Calu3 (cell line): ENCODE data around the gene STX18. TPM values are rescaled to one million over a fixed set of nuclear protein-coding genes. Genes with fewer than 3 reads are reported as not detected.

Source experiments
- BruUV-seq: library from RNA; stranded (reverse); fragments of 400-500 nt; replicated peaks from 2 replicates; lab custom pipeline; 2021; lab: Mats Ljungman, UMichigan
- CTCF ChIA-PET: fragments of 300-600 bp; sonication (Branson Sonifier 250); formaldehyde crosslinking; loops from one replicate; lab custom pipeline; 2022; ENCODE audit warnings: antibody characterized with exemption; lab: Charles Lee
- DNase-seq: peaks from one replicate; pipeline ENCODE4 v3.0.0; 2022
- H3K27ac Mint-ChIP-seq: one replicate; pipeline ENCODE4 v1.8.0; 2022; ENCODE audit warnings: mixed read lengths; ENCODE audit not compliant: unreplicated experiment
- H3K27me3 Mint-ChIP-seq: one replicate; pipeline ENCODE4 v1.8.0; 2022; ENCODE audit warnings: mixed read lengths; ENCODE audit not compliant: unreplicated experiment
- H3K36me3 Mint-ChIP-seq: one replicate; pipeline ENCODE4 v1.8.0; 2022; ENCODE audit warnings: mild to moderate bottlenecking, moderate library complexity, mixed read lengths; ENCODE audit not compliant: insufficient read depth, unreplicated experiment
- H3K4me1 Mint-ChIP-seq: one replicate; pipeline ENCODE4 v1.8.0; 2022; ENCODE audit warnings: mild to moderate bottlenecking, low read depth, mixed read lengths; ENCODE audit not compliant: unreplicated experiment
- H3K4me3 Mint-ChIP-seq: one replicate; pipeline ENCODE4 v1.8.0; 2022; ENCODE audit warnings: mild to moderate bottlenecking, low read depth, moderate library complexity, mixed read lengths; ENCODE audit not compliant: unreplicated experiment
- H3K9me3 Mint-ChIP-seq: one replicate; pipeline ENCODE4 v1.8.0; 2022; ENCODE audit warnings: low read depth, mixed read lengths; ENCODE audit not compliant: unreplicated experiment
- CTCF ChIP-seq: fragments of 200-600 bp; IDR thresholded peaks from one replicate; pipeline ENCODE4 v1.8.0; 2022; ENCODE audit warnings: antibody characterized with exemption; ENCODE audit not compliant: unreplicated experiment
- intact Hi-C: fragments of 100-400 bp; cut with micrococcal nuclease; formaldehyde crosslinking; loops from one replicate; pipeline ENCODE4 v1.10.0; 2022; ENCODE audit not compliant: unreplicated experiment
- total RNA-seq: library from RNA; stranded (reverse); gene quantifications from 2 replicates; pipeline ENCODE4 v1.2.3, GENCODE V29; 2022

STX18 gene
- total RNA-seq, 1 experiment from 2014 or later: 27.3 TPM

DNA sequence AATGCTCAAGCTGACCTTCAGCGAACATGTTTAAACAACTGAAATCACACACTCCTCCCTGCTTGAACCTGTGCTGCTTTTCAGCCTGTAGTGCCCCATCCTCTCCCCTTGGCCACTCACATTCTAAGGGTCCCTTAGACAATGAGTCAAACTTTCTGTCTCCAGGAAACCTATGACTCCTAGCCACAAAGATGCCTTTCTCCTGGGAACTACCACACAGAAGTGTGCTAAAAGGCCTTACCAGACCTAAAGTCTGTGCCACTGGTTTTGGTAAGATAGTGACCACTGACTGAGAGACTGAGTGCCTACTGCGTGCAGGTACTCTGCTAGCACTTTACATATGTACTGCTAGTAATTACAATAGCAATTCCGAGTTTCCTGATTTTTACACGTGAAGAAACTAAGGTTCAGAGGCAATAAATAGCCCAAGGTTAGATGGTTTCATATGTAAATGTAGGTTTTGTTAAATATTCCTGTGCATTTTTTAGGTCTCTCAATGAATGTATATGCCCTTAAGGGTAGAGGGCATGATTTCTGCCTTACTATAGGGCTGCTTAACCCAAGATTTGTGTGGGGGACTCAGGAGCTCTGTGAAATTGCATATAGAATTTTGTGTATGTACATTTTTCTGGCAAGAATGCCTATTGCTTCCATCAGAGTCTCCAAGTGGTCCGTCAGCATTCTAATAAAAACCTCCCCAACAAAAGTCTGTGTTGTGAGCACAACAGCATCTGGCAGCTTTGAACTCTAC, 83.9 kb downstream of the STX18 start:
- no peaks in the 10 kb centered on the region for H3K4me1 Mint-ChIP-seq
- no peaks in the 10 kb centered on the region for H3K27me3 Mint-ChIP-seq
- no peak overlapping the region for H3K4me3 Mint-ChIP-seq
- intact Hi-C loops: no loop called here
- H3K9me3 Mint-ChIP-seq: no peaks in the 10 kb centered on the region
- no peaks in the 10 kb centered on the region for H3K36me3 Mint-ChIP-seq
- BruUV-seq: no TSS peak
- CTCF ChIA-PET: no interaction called here
- DNase-seq: no peak
- H3K27ac Mint-ChIP-seq: no peak overlapping the region
- no peak for TF ChIP-seq CTCF

- BruUV-seq: no TSS peak
- Mint-ChIP-seq H3K4me1 (no peaks in the 10 kb centered on the region), H3K27ac (no peak overlapping the region), H3K4me3 (no peak overlapping the region), H3K27me3 (no peaks in the 10 kb centered on the region), H3K9me3 (no peaks in the 10 kb centered on the region), H3K36me3 (no peaks in the 10 kb centered on the region)
- no peak for TF ChIP-seq CTCF
- CTCF ChIA-PET: no interaction called here
- DNase-seq: no peak
- intact Hi-C loops: no loop called here
These were observed 84.9 kb downstream of the STX18 start for GRCh38 chr4:4456816-4457578.

DNA sequence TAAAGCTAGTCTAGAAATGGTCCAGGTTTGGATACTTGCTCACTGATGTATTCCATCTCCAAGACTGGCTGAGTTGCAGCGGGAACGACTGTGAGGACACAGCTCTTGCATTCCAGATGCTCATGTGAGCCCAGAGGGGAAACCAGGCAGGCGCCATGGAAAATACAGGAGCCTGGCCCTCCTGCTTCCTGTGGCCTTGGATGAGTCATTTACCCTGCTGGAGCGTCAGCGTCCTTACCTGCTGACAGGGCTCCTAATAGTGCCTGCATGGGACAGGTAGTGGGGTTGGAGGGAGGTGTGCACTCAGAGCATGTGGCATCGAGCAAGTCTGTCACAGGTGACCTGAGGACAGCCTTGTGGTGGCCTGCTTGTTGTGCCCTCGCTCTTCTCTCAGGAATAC, 85.5 kb downstream of the STX18 start:
- Mint-ChIP-seq H3K4me3 (no peak overlapping the region), H3K27me3 (no peaks in the 10 kb centered on the region), H3K4me1 (no peaks in the 10 kb centered on the region), H3K36me3 (no peaks in the 10 kb centered on the region), H3K9me3 (no peaks in the 10 kb centered on the region), H3K27ac (no peak overlapping the region)
- CTCF ChIA-PET: no interaction called here
- TF ChIP-seq CTCF: no peak
- no peak for DNase-seq
- intact Hi-C loops: no loop called here
- BruUV-seq: no TSS peak

DNA sequence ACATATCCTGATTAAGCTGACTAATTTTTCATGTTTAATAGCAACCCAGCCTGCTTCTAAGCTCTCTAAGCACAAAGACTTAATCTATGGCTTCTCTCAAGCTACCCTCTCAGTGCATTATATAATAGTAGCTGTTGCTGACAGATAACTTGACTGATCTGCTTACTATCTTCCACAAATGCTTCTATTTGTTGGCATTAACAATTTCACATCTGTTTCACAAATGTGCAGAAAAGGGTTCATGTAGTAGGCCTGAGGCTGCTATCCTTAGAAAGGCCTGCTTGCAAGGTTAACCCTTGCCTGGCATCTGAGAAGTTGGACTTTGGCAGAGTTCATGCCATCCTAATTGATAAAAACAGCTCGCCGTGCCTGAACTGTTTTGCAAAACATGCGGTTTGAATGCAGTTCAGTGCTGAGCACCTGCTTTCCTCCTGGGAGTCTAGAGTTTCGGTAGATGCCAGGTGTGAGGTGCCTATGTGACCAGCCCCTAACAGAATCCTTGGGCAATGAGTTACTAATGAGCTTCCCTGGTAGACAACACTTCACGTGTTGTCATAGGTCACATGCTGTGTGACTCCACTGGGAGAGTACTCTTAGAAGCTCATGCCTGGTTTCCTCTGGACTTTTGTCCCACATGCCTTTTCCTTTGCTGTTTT, 86.5 kb downstream of the STX18 start:
- no peaks in the 10 kb centered on the region for H3K36me3 Mint-ChIP-seq
- H3K4me1 Mint-ChIP-seq: no peaks in the 10 kb centered on the region
- CTCF ChIA-PET: no interaction called here
- intact Hi-C loops: no loop called here
- BruUV-seq: no TSS peak
- no peak for DNase-seq
- no peaks in the 10 kb centered on the region for H3K27me3 Mint-ChIP-seq
- no peaks in the 10 kb centered on the region for H3K9me3 Mint-ChIP-seq
- H3K27ac Mint-ChIP-seq: no peak overlapping the region
- H3K4me3 Mint-ChIP-seq: no peak overlapping the region
- no peak for TF ChIP-seq CTCF
